Raji (cell line): ENCODE results near the gene APLN.

Experiments used
- POLR2A ChIP-seq: IDR thresholded peaks from 2 replicates; pipeline ENCODE4 v1.6.1; 2011; ENCODE audit warnings: low read depth, low read length, control low read depth; ENCODE audit not compliant: insufficient read depth

The APLN gene

DNA sequence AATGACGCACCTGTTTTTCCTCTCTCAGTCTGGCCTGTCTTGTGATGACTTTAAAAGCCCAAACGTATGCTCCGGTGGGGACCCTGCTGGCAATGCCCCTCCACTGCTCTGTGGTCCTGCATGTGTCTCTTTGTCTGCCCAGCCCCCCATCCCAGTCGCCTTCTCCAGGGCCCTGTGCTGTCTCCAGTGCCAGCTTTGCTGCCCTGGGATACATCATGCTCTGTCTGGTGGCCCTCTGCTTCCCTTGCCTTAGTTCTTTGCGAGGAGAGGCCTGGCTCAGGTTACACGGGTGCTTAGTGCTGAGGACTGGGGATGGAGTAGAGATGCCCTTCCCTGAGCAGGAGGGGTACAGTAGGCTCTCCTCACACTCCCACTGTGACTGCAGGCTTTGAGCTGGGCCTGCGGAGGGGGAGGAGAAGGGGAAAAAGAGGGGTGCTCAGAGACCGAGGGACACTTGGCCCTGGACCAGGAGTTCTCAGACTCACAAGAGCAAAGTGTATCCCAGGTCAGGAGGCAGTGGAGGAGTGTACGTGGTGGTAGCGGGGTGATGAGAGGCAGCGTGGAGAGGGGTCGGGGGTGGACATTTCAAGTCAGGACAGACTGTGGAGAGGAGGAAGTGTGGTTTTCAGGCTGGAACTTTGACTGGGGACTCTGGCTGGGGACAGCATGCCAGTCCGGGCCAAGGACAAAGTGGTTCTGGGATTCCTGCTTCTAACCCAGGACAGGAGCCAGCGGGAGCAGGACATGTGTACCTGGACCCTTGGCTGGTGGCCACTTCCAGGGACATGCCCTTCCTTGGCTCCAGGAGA lies 2.8 kb downstream of the APLN start:
- no peak for TF ChIP-seq POLR2A

DNA sequence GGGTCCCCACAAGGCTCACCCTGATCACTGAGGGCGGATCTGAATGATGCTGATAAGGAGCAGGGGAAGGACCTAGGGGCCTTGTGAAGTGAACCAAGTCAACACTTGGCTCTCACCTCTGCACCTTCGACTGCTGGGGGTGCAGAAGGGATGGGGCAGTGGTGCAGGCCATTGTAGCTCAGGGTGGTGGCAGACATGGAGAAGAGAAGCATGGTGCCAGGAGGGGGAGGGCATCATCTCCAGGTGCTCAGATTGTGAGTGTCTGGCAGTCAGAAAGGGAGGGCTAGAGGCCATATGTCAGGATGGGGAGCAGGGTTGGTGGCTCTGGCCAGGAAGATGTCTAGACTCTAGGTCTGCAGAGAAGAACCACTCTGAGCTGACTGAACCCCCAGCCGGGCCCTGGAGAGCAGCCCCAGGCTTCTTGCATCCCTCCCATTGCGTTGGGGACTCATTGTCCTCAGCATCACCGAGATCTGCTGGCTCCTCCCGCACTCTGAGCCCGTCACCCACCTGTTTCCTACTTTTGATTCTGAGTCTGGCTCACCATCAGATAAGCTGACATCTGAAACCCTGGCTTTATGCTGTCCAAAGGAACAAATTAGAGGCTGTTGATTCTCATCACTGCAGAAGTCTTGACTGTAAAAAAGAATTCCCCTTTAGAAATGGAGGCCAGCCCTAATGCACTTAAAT lies 3.8 kb downstream of the APLN start:
- no peak for TF ChIP-seq POLR2A

DNA sequence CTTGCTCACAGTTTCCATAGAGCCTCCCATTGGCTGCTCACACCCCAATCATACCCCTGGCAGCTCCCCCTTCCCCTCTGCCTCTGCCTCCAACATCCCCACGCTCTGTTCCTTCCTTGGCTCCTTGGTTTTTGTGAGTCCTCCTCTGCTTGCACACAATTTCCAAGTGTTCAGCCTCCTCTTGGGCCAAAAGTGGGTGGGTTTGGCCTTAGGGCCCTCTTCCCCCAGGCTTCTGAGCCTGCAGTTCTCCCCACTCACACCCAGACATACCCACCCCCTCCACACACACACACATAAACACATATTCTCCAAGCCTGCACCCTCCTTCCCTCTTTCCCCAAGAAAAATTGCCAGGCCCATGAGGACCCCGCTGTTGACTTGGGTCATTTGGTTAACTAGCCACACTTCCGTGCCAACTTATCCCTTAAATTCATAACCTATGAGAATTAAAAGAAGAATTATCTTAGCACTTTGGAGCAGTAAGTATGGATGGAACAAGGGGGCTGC lies 4.5 kb downstream of the APLN start:
- TF ChIP-seq POLR2A = no peak

DNA sequence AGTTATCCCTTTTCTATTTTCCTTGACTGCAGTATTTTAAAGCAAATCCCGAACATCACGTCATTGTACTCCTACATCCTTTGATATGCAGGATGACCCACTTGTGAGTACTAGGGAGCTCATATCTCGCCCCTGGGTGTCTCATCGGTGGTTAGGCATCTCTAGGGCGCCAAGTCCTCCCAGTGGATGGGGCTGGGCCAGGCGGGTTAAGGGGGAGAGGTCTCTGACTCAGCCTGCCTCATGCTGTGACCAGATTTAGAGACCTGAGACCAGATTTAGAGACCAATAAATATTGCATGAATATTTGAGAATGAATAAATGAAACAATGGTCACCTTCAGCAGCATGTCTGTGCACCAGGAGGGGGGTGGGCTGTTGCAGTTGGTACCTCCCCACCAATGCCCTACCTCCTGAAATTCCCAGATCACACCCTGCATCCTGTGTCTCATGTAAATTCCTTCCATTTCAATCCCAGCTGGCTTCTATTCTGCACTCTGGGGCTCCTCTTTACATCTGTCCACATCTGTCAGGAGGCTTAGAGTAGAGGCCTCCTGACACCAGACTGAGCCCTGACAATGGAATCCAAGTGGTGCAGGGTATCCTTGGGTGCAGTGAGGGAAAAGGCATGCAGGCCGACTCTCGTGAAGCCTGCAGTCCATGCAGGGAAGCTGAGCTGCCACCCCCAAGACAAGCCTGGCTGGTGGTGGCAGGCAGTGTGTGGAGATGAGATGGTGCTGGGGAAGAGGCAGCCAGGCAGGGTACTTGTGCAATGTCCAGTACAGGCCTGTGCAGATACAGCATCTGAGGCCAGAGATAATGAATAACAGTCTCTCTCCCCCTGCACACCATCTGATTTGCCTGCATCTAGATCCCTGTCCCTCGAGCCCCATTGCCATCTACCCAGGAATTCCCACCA lies 5.2 kb downstream of the APLN start:
- no peak for TF ChIP-seq POLR2A

DNA sequence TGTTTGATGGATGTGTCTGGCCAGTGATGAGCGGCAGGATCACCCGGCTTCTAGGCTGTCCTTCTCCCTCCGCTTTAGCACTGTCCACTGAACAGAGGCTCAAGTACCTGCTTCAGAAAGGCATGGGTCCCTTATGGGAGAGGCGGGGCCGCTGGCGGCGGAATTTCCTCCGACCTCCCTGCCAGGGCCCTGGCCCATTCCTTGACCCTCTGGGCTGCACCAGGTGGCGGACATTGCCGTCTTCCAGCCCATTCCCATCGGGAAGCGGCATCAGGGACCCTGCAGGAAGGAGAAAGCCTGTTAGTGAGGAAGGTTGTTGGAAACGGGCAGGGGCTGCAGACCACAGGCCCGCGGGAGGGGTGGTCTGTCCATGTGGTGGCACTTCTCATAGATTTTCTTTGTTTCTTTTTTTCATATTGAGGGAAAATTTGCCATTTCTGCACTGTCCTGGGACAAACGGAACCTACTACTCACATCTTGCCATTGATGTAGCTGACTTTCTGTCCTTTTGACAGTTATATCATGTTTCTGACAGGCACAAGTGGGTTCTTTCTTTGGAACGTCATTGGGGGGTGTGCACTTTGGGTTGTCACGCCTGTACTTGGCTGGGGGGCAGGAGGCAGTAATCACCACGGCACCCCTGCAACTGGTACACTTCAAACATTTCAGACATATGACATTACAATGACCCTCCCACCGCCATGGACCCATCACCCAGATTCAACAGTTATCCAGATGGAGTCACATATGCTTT lies 6.1 kb downstream of the APLN start:
- TF ChIP-seq POLR2A = no peak

DNA sequence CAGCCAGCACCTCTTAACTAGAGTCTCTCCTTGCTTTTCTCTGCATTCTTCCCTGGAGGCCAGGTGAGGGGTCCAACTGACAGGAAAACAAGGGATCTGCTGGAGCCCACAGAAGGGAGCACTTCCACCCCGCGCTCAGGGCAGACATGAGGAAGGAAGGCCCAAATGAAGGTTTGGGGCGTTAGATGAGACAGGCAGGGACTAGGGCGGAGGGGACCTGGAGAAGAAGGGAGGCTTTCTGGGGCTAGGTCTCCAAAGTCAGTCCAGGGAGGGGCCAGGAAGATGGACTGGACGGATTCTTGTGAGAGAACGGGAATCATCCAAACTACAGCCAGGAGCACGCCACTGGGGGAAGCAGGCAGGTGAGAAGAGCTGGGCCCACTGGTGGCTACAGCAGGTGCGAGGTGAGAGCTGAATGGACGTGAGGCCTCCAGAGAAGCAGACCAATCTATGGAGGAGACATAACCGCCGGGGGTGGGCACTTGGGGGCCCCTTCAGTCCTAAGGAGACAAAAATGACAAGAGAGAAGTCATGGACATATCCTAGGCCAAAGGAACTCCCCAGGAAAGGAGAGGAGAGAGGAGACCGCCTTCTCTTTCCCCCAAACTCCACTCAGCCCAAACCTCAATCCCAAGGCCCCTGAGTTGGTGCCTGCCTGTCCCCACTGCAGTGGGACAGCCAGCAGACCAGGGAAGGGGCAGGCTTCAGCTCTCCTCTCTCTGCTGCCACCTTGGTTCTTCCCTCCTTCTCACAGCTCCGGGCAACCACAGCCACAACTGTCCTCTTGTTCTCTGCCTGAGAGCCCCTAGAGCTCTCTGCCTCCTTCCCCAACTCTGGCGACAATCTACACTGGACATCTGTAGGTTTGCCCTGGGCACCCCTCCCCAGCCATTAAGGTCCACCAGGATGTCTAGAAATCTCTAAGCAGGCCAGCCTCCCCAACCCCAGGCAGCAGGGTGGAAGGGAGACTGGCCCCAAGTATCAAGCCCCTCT lies 7.0 kb downstream of the APLN start:
- no peak for TF ChIP-seq POLR2A

DNA sequence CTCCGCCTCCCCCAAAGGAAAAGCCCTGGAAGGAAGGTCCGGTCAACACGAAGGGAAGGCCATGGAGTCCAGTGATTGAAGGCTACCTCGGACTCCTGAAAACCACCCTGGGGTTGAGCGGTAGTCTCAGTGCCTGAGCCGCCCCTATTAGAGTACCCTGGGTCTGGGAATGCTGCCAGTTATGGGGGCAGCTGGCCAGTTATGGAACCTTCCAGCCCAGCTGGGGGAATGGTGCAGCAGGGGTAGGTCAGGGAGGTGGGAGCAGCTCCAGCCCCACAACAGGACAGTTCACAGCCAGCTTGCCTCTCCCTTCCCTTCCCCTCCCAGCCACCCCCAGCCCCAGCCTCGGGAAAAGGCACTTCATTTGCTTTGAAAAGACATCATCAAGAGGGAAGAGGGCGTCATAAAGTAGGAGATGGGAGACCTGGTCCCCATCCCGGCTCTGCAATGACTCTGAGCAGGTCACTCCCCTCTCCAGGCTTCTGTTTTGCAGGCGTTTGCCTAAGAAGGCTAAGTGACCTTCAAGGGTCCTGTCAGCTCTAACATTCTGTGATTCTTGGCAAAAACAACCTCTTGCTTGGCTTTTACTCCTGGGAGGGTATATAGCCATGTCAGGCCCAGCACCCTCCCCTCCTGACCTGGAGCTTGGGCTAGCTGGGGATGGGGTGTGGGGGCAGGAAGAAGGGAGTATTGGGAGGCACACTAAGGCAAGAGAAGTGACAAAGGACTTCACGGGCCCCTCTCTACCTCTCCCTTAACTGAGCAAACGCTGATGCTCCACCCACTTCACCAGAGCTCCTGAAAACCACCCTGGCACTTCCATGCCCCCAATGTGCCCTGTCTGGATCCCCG lies 8.0 kb downstream of the APLN start:
- no peak for TF ChIP-seq POLR2A

DNA sequence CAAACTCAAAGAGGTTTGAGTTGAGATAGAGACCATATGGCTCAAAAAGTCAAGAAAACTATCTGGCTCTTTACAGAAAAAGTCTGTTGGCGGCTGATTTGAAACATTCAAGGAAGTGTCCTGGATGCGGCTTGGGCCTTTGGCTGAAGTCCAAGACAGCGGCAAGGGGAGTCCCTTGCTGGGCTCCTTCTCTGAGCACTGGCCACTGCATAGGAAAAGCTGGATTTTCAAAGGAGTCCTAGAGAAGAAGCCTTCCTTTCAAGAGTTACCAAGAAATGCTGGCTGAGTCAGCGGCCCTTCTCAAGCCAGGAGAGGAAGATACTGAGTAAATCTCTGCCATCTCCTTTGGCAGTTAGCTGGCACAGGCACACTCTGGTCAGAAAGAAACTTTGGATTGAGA lies 12.1 kb downstream of the APLN start:
- no peak for TF ChIP-seq POLR2A

DNA sequence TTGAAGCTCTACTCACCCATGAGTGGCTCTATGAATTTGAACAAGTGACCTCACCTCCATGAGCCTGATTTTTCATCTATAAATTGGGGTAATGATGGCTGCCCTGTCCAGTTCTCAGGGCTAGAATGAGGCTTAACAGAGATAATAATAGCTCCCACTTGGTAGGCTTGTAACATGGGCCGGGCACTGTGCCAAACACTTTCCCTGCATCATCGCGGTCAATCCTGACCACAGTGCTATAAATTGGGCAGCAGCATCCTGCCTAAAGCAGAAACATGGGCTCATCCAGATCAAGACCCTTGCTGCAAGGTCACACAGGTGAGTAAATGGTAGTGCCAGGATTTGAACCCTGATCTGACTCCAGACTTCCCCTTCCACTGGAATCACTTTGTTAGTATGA lies 12.8 kb downstream of the APLN start:
- TF ChIP-seq POLR2A = no peak

DNA sequence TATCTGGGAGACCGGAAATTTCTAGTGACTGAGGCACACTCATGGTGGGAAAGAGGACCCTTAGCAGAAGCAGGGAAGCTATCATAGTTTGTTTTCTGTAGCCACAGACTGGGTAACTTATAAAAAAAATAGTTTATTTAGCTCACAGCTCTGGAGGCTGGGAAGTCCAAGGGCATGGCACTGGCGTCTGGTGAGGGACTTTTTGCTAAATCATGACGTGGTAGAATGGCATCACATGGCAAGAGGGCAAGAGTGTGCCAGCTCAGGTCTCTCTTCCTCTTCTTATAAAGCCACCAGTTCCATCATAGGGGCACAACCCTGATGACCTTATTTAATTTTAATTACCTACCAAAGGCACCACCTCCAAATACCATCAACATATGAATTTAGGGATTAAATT lies 13.3 kb downstream of the APLN start:
- TF ChIP-seq POLR2A = no peak

DNA sequence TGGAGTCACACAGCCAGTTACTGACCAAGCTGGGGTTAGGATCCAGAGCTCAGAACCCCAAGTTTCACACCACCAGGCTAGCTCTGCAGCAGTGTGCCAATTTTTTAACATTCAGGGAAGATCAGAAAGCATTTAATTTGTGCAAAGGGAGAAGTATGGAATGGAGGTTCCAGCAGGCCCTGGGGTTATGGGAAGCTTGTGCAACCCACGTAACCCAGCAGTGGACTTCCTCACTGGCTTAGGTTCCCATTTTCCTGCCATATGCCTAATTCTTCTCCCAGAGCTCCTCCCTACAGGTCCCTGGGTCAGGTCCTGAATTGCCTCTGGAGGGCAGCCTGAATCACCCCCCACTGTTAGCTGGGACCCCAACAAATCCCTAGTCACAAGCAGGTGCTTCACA lies 14.0 kb downstream of the APLN start:
- no peak for TF ChIP-seq POLR2A

DNA sequence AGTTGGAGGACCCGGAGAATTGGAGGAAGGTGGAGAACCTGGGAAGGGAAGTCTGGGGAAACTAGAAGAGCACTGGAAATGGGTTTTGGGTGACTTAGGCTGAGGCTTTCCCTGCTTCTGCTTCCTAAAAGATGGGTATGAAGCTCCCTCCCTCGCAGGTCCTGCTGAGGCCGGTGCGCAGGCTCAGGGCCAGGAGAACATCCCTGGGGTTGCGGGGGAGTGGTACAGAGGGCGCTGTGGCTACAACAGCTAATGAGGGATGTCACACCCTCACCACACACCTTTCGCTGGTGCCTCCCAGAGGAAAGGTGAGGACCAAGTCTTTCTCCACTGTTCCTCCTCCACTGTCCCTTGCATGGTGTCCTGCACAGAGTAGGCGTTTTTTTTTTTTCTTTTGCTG lies 15.8 kb downstream of the APLN start:
- TF ChIP-seq POLR2A = no peak
